HG02798 (cell line): ENCODE data around the gene ST8SIA6.
A peak's percentile ranks its signal among the peaks of the same experiment; 100 is the strongest.
"Not testable (repeated sequence)": the region's sequence is repeated elsewhere in the genome, so short reads cannot be mapped to it uniquely, and the experiment has no call there.

ENCODE experiments used
- ATAC-seq: cut with Tn5 transposase; IDR thresholded peaks from one replicate; pipeline ENCODE4 v1.9.1; 2021; ENCODE audit warnings: mild to moderate bottlenecking; ENCODE audit not compliant: unreplicated experiment, poor library complexity

The ST8SIA6 gene, protein sequence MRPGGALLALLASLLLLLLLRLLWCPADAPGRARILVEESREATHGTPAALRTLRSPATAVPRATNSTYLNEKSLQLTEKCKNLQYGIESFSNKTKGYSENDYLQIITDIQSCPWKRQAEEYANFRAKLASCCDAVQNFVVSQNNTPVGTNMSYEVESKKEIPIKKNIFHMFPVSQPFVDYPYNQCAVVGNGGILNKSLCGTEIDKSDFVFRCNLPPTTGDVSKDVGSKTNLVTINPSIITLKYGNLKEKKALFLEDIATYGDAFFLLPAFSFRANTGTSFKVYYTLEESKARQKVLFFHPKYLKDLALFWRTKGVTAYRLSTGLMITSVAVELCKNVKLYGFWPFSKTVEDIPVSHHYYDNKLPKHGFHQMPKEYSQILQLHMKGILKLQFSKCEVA

DNA sequence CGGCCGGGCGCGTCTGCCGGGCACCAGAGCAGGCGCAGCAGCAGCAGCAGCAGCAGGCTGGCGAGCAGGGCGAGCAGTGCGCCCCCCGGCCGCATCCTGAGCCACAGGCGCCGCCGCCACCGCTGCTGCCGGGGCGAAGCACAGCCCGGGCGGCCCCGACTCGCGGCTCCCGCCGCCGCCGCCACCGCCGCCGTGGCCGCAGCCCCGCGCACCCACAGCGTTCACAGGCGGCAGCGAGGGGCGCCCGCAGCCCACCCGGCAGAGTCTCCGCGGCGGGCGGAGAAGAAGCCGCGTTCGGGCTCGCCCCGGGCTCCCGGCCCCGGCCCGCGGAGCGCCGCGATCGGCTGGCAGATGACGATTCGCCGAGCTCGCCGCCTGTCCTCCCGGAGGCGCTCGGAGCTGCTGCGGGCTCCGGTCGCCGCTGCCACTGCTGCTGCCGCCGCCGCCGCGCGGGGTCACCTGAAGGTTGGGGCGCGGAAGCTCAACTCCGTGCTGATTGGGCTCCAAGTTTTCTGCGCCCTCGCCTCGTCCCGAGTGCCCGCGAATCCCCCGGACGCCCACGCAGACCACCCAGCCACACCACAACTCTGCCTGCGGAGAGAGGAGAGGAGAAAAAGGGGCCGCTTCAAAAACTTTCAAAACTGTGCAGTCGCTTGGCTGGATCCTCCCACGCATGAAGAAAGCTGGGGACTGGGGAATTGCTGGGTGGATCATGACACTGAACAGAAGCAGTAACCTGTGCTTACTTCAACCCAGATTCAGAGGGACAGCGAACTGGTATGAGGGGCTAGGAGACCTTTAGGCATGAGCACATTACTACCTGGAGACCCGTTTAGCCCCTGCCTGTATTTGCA, at the start of gene ST8SIA6:
TSS of gene ST8SIA6 (minus strand) at position 435 of the 854 bp plus-strand sequence. CDS start at position 95, 340 bp downstream.
- ATAC-seq = peak; percentile 67

DNA sequence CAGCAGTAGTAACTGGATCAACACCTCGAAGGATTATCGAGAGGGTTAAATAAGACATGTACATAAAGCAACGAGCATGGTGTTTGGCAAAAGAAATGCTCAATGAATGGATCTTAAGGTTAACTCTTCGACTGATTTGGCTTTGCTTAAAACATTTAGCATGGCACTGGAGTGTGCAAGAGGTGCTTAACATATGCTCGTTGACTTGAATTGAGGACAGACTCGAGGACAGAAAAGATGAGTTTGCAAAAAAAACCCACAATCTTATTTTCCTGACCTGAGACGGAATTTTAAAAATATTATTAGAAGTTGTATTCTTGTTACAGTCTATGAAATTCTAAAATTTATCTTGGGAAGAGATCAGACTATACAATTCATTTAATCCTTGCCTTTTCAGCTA, 49.4 kb upstream of the ST8SIA6 start:
- ATAC-seq = no peak

DNA sequence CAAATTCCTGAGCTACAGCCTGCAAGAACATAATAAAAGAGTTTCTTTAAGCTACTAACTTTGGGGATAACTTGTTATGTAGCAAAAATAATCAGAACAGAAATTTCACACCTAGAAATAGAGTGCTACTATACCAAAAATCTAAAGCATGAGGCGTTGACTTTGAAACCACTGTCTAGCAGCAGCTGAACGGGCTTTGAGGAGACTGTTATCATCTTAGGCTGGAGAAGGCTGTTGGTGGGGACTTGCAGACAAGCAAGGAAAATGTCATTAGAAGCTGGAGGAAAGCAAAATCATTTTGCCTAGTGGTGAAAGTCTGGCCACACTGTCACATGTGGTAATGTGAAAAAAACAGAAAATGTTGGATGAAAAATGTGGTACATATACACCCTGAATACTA, 48.4 kb upstream of the ST8SIA6 start:
- ATAC-seq = no peak

DNA sequence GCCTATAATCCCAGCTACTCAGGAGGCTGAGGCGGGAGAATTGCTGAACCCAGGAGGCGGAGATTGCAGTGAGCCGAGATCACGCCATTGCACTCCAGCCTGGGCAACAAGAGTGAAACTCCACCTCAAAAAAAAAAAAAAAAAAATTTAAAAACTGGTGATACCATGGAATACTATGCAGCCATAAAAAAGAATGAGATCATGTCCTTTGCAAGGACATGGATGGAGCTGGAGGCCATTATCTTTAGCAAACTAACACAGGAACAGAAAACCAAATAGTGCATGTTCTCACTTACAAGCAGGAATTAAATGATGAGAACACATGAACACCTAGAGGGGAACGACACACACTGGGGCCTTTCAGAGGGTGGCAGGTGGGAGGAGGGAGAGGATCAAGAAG, 44.6 kb upstream of the ST8SIA6 start:
- ATAC-seq = not testable (repeated sequence)

DNA sequence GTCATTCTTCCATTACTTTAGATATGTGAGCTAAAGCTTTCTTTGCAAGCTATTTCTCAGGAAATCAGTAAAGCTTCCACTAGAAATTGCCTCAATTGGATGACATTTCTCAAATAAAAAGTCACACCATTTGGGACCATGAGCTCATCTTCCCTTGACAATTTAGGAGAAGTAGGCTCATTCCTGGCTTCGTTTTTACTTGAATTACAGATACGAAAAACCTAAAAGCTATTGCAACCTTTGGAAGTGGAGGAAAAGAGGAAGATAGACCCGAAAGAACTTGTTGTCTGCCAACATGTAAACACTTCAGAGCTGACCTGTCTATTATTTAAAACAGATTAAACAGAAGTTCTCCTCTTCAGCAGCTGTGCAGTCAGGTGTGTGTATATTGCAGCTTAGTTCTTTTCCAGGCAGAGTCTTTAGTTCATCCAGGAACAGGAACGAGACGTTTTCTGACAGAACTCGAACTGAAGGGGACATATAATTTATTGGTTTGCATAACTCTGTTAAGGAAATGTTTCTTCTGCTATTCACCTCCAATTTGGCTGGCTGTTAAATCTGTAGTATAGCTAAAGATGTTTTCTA, 43.1 kb upstream of the ST8SIA6 start:
- no peak for ATAC-seq

DNA sequence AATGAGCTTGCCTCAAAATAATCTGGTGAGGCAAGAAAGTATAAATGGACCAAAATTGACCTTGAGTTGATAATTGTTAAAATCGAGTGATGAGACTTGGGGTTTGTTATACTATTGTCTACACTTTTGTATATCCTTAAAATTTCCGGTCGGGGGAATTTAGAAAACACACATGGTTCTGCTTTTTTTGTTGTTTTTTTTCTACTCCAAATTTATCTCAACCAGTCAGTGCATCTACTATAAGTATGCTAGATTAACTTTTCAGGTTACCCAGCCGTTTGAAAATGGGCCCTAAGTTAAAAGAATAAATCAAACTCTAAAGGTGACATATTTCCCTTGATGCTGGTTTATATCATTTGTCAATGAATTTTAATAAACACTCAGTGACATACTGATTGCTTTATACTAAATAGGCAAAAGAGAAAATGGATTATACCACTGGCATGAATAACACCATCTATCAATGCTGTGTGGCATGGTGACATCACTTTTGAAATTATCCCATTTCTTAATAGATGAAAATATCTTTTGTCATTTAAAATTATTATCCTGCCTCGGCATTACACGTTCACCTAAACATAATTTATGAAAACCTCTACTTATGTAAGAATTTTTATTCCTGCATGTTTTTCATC, 40.3 kb upstream of the ST8SIA6 start:
- no peak for ATAC-seq

DNA sequence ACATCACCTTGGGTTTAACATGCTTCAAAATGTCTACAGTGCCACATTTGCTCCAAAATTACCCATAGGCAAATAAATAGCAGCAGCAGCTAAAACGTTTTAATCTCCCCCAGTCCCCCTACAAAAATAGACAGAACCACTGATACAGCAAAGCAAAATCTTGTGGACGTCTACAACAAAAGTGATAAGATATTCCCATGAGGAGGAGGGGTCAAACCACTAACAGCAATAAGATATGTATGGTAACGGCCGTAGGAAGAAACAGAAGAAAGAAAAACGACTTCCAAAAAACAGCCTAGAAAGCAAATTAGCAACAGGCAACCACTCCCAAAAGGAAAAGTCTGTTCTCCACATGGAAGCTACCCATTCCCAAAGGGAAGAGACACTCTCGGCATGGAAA, 34.5 kb upstream of the ST8SIA6 start:
- ATAC-seq = no peak

DNA sequence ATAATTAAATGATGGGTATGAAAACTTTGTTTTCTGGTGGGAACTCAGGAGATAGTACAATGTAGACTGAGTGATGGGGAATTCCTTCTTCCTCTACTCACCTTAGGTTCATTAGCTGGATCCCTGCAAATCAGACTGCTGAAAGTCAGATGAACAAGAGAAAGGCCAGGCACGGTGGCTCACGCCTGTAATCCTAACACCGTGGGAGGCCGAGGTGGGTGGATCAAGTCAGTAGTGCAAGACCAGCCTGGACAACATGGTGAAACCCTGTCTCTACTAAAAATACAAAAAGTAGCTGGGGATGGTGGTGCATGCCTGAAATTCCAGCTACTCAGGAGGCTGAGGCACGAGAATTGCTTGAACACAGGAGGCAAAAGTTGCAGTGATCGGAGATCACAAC, 28.7 kb upstream of the ST8SIA6 start:
- no peak for ATAC-seq

DNA sequence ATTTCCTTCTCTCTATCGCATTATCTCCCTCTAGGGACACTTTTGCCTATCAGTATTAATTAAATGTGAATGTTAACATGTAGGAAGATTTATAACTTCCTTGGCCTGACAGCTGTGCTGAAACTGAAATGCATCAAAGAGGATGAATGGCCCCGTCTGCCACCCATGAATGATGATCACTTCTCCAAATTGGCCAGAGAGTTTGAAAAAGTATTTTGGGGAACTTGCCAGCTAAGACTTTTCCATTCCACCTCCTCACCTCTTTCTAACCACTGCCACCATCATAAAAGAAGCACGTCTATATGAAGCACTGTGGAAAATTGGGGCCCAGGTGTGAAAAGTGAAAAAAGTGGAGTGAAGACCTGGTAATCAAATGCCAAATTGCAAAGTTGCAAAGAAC, 25.4 kb upstream of the ST8SIA6 start:
- no peak for ATAC-seq

DNA sequence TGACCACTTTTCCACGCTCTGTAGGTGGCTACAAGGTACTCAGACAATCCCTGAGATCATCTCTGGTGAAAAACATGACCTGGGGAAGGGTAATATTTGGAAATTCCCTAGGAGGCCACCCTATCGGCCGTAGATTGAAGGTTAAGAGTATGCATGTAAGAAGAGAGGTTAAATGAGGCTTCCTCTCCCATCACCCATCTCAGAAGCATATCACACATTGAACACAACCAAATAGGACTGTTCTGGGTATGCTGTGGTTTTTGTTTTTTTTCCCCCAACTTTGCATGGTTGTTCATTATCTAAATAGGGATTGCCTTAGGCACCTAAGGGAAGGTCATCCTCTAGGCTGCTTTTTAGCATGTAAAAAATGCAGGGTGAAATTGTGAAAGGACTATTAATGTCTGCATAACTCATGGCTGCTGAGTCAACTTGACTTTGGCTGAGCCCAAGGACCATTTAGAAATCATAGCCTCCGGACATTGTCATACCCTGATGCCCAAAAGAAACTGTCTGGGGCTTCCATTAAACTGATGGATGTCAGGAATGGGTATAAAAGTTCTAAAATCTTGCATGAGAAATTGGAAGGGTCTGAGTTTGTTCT, 24.7 kb upstream of the ST8SIA6 start:
- no peak for ATAC-seq

DNA sequence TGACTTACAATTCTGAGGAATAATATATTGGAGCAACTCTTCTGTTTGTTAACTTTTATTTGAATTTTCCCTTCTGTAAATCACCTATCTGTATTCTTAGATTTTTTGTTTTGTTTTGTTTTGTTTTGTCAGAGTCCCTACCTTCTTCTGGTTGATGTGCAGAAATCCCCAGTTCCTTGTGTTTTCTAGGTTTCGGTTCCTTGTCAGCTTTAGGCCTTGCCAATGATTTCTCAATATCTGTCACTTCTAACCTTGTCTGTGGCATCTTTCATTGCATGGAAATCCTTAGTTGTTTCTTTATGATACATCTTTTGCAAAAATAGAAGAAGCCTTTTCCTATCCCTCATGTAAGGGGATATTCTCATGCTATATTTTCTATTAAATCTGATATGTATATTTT, 21.7 kb upstream of the ST8SIA6 start:
- no peak for ATAC-seq

DNA sequence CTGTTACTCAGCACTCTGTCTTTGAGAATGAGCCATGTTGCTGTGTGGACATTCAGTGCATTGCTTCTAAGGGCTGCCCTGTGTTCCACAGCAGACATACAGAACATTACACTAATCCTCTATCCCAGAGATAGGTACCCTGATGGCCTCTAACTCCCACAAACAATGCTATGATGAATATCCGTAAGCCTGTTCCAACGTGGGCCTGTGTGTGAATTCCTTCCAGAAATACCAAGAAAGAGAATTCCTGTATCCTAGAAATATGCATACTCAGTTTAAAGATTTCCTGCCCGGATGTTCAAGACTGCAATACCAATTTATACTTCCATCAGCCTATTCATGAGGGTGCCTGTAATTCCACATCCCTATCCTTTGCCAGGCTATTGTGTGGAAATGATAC, 21.3 kb upstream of the ST8SIA6 start:
- no peak for ATAC-seq

DNA sequence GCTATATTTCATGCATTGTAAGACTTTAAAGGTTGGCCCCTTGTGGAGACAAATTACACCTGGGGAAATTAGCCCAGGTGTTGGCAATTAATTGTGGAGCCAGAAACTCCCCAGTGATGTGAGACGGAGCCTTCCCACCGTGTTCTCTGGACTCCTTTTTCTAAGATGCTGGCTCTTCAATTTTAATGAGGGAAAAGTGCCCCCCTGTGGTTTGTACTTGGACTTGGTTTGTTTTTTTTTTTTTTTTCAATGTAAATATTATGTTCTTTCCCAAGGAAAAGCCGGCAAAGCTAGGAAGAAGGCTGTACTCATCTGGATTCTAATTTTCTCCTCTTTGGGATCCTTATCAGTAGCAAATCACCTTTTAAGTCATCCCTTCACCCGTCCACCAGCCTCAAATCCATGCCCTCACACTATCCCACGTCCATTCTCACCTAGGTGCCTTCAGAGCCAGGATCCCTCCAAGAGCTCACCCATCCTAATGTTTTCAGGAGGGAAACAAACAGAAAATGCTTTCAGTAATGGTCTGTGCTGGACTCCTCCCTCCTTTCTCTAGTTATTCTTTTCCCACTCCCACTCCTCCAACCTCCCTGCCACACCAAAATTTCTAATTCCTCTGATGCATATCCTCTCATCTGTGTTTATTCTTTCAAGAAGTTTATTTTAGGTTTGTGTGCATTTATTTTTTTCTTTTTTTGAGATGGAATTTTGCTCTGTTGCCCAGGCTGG, 20.4 kb upstream of the ST8SIA6 start:
- ATAC-seq = no peak

DNA sequence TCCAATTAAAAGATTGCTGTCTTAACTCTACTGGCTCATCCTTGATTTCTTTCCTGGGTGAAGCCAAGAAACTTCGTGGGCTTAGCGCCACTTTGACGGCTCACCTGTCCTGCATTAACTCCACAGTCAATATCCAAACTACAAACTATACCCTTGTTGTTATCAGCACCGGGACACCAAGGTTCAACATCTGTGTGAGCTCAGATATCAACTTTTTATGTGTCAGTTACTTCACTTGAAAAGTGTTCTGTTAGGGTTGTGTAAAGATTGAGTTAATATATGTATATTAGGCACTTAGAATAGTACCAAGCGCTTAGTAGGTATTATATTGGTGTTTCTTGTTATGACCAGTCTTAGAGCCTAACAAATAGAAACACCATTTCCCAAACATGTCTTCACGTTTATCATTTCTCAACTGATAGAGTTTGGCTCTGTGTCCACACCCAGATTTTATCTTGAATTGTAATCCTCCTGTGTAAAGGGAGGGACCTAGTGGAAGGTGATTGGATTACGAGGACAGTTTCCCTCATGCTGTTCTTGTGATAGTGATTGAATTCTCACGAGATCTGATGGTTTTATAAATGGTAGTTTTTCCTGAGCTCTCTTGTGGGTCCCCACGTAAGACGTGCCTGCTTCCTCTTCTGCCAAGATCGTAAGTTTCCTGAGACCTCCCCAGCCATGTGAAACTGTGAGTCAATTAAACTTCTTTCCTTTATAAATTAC, 19.0 kb upstream of the ST8SIA6 start:
- no peak for ATAC-seq

DNA sequence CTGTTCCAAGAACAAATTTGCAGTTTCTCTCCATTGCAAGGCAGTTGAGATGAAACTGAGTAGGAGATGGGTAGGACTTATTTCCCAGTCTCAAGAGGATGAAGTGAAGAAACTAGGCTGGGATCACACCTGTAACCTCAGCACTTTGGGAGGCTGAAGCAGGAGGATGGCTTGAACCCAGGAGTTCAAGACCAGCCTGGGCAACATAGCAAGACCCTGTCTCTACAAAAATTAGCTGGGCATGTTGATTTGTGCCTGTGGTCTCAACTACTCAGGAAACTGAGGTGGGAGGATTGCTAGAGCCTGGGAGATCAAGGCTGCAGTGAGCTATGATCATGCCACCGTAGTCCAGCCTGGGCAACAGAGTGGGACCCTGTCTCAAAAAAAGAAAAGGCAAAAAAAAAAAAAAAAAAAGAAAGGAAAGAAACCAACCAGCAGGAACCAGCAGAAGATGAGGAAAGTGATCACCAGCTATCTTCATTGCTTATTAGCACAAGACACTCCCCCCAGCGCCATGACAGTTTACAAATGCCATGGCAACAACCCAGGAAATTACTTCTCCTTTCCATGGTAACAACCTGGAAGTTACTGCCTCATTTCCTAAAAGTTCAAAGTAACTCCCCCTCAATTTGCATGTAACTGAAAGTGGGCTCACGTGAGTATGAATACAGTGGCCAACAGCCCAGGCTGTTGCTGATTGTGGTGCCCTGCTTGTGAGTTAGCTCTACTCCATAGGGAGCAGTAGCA, 18.3 kb upstream of the ST8SIA6 start:
- no peak for ATAC-seq

DNA sequence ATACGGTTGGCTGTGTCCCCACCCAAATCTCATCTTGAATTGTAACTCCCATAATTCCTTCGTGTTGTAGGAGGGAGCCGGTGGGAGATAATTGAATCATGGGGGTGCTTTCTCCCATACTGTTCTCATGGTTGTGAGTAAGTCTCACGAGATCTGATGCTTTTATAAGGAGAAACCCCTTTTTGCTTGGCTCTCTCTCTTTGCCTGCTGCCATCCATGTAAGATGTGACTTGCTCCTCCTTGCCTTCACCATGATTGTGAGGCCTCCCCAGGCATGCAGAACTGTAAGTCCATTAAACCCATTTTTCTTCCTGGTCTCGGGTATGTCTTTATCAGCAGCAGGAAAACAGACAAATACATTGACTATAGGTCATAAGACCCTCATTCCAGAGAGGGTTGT, 15.9 kb upstream of the ST8SIA6 start:
- no peak for ATAC-seq

DNA sequence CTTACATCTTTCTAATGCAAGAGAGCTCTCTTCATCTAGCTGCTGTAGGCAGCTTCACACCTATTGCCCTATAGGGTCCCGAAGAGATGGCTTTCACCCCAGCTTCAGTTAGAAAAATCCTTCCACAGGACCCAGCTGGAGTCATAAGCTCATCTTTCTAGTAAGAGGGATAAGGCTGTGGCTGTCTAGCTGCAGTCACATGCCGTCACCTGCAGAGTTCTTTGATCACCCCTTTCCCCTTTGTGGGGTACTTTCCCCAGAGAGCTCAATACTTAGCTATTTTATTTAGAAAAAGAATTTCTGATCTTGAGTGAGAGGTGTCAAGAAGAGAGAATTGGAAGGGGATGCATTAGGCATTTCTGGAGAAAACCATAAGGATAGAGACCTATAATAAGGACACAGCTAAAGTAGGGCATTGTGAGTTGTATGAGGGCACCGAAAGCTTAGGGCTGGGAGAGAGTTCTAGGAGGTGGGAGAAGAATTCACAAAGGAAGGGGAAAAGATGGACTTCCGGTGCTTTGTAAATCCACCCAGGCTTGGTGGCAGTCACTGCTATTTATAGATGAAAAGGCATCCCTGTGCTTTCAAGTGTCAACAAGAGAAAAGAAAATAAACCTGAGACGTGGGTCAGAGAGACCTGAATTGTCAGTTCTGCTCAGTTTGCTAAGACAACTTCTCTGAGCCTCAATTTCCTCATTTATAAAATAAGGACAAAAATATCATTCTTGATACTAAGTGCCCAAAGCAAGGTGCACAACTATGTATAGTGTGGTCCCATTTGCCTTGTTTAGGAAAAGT, 11.1 kb upstream of the ST8SIA6 start:
- ATAC-seq = no peak

DNA sequence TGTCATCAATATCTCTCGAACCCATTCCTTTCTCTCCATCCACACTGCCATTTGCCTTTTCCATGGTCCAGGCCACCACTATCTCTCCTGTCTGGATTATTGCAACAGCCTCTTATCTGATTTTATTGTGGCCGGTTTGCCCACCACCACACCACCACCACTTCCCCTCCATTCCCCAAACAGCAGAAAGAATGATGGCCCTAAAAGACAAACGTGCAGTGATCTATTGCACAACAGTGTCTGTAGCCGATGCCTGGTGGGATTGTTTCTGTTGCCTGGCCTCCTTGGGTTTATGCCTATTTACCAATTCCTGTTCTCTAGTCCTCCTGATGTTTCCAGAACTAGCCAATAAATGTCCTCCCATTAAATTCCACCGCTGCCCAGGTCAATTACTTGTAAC, 10.2 kb upstream of the ST8SIA6 start:
- ATAC-seq = no peak
